CD14-positive monocyte (primary cell): ENCODE results near the gene PDE11A. TPM values are rescaled to one million over a fixed set of nuclear protein-coding genes. Genes with fewer than 3 reads are reported as not detected.

Experiments
- DNase-seq, 3 donors: peaks; one replicate each; pipeline ENCODE4 v3.0.0-alpha.2; 2011 to 2022
- H2AFZ ChIP-seq: 2 replicates; pipeline ENCODE4 v1.6.0; 2012; ENCODE audit warnings: mild to moderate bottlenecking, low read depth, low read length, inconsistent platforms; ENCODE audit not compliant: insufficient read depth, poor library complexity, severe bottlenecking
- H3K27ac ChIP-seq, 2 donors: 1 replicate in 1 of 2; 2 replicates in 1 of 2; pipeline ENCODE4 v1.5.1; 2012 to 2013; ENCODE audit warnings: low read length in 2 of 2, control low read depth in 1 of 2, inconsistent platforms in 1 of 2, low read depth in 1 of 2, mild to moderate bottlenecking in 1 of 2
- H3K27me3 ChIP-seq, 2 donors: one replicate each; pipeline versions ENCODE4 v1.6.0 to v1.6.1; 2011 to 2013; ENCODE audit warnings: low read length in 2 of 2; ENCODE audit not compliant: control insufficient read depth in 2 of 2, insufficient read depth in 2 of 2
- H3K36me3 ChIP-seq, 2 donors: replicated peaks in 1 of 2; 1 replicate in 1 of 2; 2 replicates in 1 of 2; pipeline versions ENCODE4 v1.5.1 to v1.6.1; 2012 to 2013; ENCODE audit warnings: low read length in 2 of 2, control low read depth in 1 of 2, inconsistent platforms in 1 of 2, mild to moderate bottlenecking in 1 of 2; ENCODE audit not compliant: insufficient read depth in 2 of 2, control insufficient read depth in 1 of 2
- H3K4me1 ChIP-seq, 2 donors: 1 replicate in 1 of 2; 2 replicates in 1 of 2; pipeline versions ENCODE4 v1.5.1 to v1.6.1; 2012 to 2013; ENCODE audit warnings: low read length in 2 of 2, control low read depth in 1 of 2, inconsistent platforms in 1 of 2, mild to moderate bottlenecking in 1 of 2, moderate library complexity in 1 of 2; ENCODE audit not compliant: insufficient read depth in 2 of 2, control insufficient read depth in 1 of 2
- H3K4me2 ChIP-seq: replicated peaks from 2 replicates; pipeline ENCODE3; 2012; ENCODE audit warnings: low read length, moderate library complexity, mild to moderate bottlenecking; ENCODE audit not compliant: poor library complexity, severe bottlenecking; ENCODE audit errors: extremely low read depth
- H3K4me3 ChIP-seq, 3 experiments: fragments of 200-600 bp in 1 of 3; sonication (generic) in 1 of 3; replicated peaks in 1 of 3; 1 replicate in 2 of 3; 2 replicates in 1 of 3; pipeline ENCODE4 v1.5.1; 2011 to 2013; ENCODE audit warnings: low read length in 3 of 3, mild to moderate bottlenecking in 3 of 3, control low read depth in 2 of 3, low read depth in 2 of 3, inconsistent platforms in 1 of 3, moderate library complexity in 1 of 3
- H3K79me2 ChIP-seq: 2 replicates; pipeline ENCODE4 v1.6.0; 2012; ENCODE audit warnings: mild to moderate bottlenecking, control low read depth, inconsistent platforms, low read length, moderate library complexity; ENCODE audit not compliant: insufficient read depth
- H3K9ac ChIP-seq: 2 replicates; pipeline ENCODE4 v1.6.0; 2017; ENCODE audit warnings: low read length, mild to moderate bottlenecking; ENCODE audit not compliant: insufficient read depth, poor library complexity, severe bottlenecking
- H3K9me3 ChIP-seq, 2 donors: replicated peaks in 1 of 2; 1 replicate in 1 of 2; 2 replicates in 1 of 2; pipeline versions ENCODE4 v1.5.1 to v1.6.1; 2012 to 2013; ENCODE audit warnings: low read length in 2 of 2, control low read depth in 1 of 2; ENCODE audit not compliant: control insufficient read depth in 1 of 2, insufficient read depth in 1 of 2
- H4K20me1 ChIP-seq: 2 replicates; pipeline ENCODE4 v1.6.0; 2012; ENCODE audit warnings: mild to moderate bottlenecking, low read length, control low read depth, moderate library complexity; ENCODE audit not compliant: insufficient read depth
- H3K27ac Mint-ChIP-seq, 7 donors: one replicate each; pipeline ENCODE4 v1.8.0; 2020; ENCODE audit warnings: mild to moderate bottlenecking in 7 of 7, mixed read lengths in 7 of 7, moderate library complexity in 6 of 7, inconsistent platforms in 2 of 7
- H3K27me3 Mint-ChIP-seq, 3 donors: one replicate each; pipeline ENCODE4 v1.8.0; 2021 to 2022; ENCODE audit warnings: low read depth in 3 of 3, mild to moderate bottlenecking in 3 of 3, mixed read lengths in 3 of 3, moderate library complexity in 3 of 3, inconsistent platforms in 1 of 3
- H3K36me3 Mint-ChIP-seq, 2 donors: one replicate each; pipeline ENCODE4 v1.8.0; 2020; ENCODE audit warnings: mixed read lengths in 2 of 2, inconsistent platforms in 1 of 2, mild to moderate bottlenecking in 1 of 2
- H3K4me1 Mint-ChIP-seq: one replicate; pipeline ENCODE4 v1.8.0; 2020; ENCODE audit warnings: mild to moderate bottlenecking, mixed read lengths
- H3K4me3 Mint-ChIP-seq, 2 donors: one replicate each; pipeline ENCODE4 v1.8.0; 2020; ENCODE audit warnings: mild to moderate bottlenecking in 2 of 2, mixed read lengths in 2 of 2, moderate library complexity in 1 of 2
- H3K9me3 Mint-ChIP-seq, 7 donors: one replicate each; pipeline ENCODE4 v1.8.0; 2020 to 2022; ENCODE audit warnings: mixed read lengths in 7 of 7, mild to moderate bottlenecking in 6 of 7, moderate library complexity in 6 of 7, inconsistent platforms in 2 of 7
- CTCF ChIP-seq: fragments of 200-600 bp; IDR thresholded peaks from one replicate; pipeline ENCODE4 v1.8.0; 2022; ENCODE audit warnings: antibody characterized with exemption, mild to moderate bottlenecking
- WGBS: methylation state at CpG from one replicate; pipeline ENCODE4 v1.1.5; 2013; ENCODE audit warnings: missing lambda C conversion rate; ENCODE audit not compliant: insufficient coverage; 5-methylcytosine and 5-hydroxymethylcytosine counted together
- intact Hi-C, 2 donors: fragments of 100-400 bp; cut with micrococcal nuclease; formaldehyde crosslinking; loops; one replicate each; pipeline versions ENCODE4 v1.15.0 to v1.15.1; 2023
- polyA plus RNA-seq, 3 donors: library from polyadenylated mRNA; depleted of rRNA in 1 of 3; unstranded in 2 of 3; stranded (reverse) in 1 of 3; fragments of 300-500 nt in 2 of 3; fragments of >200 nt in 1 of 3; fragmentation: Illumina TruSeq in 2 of 3; gene quantifications; 1 replicate in 2 of 3; 2 replicates in 1 of 3; pipeline ENCODE4 v1.2.3, GENCODE V29; 2012 to 2021

The PDE11A gene
- polyA plus RNA-seq, 3 donors = not detected

DNA sequence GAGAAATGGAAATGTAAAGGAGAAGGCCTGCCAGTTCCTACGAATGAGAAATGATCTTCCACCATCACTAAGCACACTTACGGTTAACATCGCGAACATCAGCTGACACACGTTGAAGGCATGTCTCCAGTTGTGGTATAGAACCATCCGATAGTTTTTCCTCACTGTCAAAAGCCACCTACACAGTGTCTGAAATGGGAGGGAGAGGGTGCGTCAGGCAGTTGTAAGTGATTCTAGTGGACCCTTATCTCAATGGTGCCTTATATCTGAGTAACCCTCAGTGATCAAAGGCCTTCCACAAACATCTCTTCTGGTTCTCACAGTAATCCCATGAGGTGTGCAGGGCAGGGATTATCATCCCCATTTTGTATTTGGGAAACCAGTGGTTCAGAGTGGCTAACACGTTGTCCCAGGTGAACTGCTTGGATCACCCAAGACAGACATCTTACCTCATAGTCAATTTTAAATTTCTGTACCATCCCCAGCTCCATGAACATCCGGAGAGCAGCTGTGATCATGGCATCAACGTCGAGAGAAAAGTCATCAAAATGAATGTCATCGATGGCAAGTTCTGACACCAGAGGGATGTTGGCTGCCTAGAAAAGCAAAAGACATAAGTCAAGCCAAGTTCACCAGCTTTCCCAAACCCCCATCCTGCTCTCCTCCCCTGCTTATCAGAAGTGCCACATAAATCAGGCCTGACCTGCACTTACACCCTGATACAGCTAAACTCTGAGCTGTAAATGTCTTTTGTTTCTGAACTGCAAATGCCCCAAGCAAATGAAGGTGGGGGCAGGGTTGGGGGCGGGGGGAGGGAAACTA, 344.8 kb downstream of the PDE11A start:
- DNase-seq = no peak
- 91% methylated on average over 5 of the region's 13 CpGs for WGBS
- H3K9me3 ChIP-seq = no peaks in the 10 kb centered on the region
- intact Hi-C loops = no loop called here
- H4K20me1 ChIP-seq = no peaks in the 10 kb centered on the region
- no peak for TF ChIP-seq CTCF
- no peaks in the 10 kb centered on the region for H3K4me1 ChIP-seq
- Mint-ChIP-seq H3K4me3 (no peak overlapping the region), H3K9me3 (no peaks in the 10 kb centered on the region), H3K27ac (no peak overlapping the region), H3K36me3 (no peaks in the 10 kb centered on the region), H3K4me1 (peaks cover 1% of the 10 kb centered on the region), H3K27me3 (peaks cover 2 to 5% (median 3%) of the 10 kb centered on the region in 3 donors)
- H3K9ac ChIP-seq = no peak overlapping the region
- H3K4me2 ChIP-seq = no peak overlapping the region
- no peaks in the 10 kb centered on the region for H3K36me3 ChIP-seq
- no peaks in the 10 kb centered on the region for H3K27me3 ChIP-seq
- no peak overlapping the region for H2AFZ ChIP-seq
- no peaks in the 10 kb centered on the region for H3K79me2 ChIP-seq
- H3K4me3 ChIP-seq = no peak overlapping the region
- no peak overlapping the region for H3K27ac ChIP-seq

DNA sequence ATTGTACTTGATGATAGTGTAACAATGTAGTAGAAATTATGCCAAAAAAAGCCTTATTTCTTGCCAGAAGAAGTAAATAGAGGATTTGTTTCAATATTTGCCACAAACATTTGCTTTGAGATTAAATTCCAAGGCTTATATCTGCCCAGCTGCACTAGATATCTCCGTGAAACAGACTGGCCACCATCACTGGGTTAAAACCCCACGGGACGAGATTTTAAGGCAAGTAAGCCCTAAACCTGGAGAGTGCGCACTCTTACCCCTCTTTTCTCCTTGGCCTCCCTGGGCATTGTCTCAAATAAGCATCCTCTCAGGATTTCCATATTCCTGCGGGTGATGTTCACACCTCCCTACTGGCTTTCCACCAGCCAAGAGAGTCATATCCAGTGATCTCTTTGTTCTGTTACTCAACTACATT, 345.6 kb downstream of the PDE11A start:
- DNase-seq = no peak
- Mint-ChIP-seq H3K27ac (no peak overlapping the region), H3K4me1 (peaks cover 1% of the 10 kb centered on the region), H3K27me3 (peaks cover 2 to 5% (median 3%) of the 10 kb centered on the region in 3 donors), H3K4me3 (no peak overlapping the region), H3K36me3 (no peaks in the 10 kb centered on the region), H3K9me3 (no peaks in the 10 kb centered on the region)
- Histone ChIP-seq H3K9ac (no peak overlapping the region), H3K4me2 (no peak overlapping the region), H2AFZ (no peak overlapping the region), H3K27me3 (no peaks in the 10 kb centered on the region), H3K9me3 (no peaks in the 10 kb centered on the region), H4K20me1 (no peaks in the 10 kb centered on the region), H3K4me3 (no peak overlapping the region), H3K79me2 (no peaks in the 10 kb centered on the region), H3K4me1 (no peaks in the 10 kb centered on the region), H3K27ac (no peak overlapping the region), H3K36me3 (no peaks in the 10 kb centered on the region)
- 91% methylated on average over 5 of the region's 5 CpGs for WGBS
- intact Hi-C loops = no loop called here
- TF ChIP-seq CTCF = no peak
